Hepatocyte (in vitro differentiated cells): ENCODE data around the gene FRMPD4.

Experiments
- CTCF ChIP-seq: fragments of 200-600 bp; sonication (generic); IDR thresholded peaks from 2 replicates; pipeline ENCODE4 v1.5.1; 2016; ENCODE audit warnings: antibody characterized with exemption, mild to moderate bottlenecking; ENCODE audit not compliant: poor library complexity
- EZH2 ChIP-seq: fragments of 200-600 bp; sonication (generic); IDR thresholded peaks from 2 replicates; pipeline ENCODE4 v1.6.1; 2016; ENCODE audit warnings: antibody characterized with exemption, mild to moderate bottlenecking, borderline replicate concordance

GRCh38 chrX:12142661-12143060 lies 4.4 kb downstream of the FRMPD4 start:
- TF ChIP-seq CTCF (no peak), EZH2 (no peak)
